ENCODE data around the gene PNPT1. TPM values are rescaled to one million over a fixed set of nuclear protein-coding genes. Genes with fewer than 3 reads are reported as not detected.

PNPT1 gene
- total and polyA plus RNA-seq, 2 of the 13 experiments (the other 11 are each of a cell fraction or from before 2014, with no cell fraction given) = 23.4 to 61.0 TPM

DNA sequence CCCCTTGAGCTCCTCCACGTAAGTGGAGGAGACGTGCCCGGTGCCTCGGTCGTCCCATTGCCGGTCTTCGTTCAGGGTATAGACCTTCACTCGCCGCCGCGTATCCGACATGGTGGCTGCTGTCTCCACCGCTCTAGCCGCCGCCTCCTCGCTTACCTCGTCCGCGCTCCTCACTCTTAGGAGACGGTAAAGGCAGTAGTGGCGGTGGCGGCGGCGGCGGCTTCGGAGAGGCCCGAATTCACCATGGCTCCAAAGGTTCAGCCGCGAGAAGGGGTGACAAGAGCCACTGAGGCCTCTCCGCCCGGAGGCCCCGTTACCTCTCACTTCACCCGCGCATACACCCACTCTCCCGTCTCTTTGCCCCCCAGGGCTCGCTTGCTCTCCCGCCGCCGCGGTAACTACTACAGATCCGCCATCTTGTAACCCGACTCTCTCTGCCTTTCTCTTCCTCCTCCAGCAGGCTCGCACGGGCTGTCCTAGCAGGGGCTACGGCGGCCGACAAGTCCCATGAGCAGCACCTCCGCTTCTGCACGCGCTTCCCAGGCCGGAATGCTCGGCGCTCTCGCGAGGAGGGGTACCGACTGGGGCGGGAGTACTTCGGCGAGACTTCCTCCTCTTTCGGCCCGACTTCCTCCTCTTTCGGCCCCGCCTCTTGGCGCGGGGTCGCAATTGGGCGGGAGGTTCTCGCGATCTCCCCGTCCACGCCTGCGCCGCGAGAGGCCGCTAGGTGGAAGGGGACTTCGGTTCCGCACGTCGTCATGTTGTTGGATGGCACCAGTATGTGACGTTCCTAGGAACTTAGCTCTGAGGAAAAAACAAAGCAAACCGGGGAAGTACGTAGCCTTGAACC lies 76.2 kb downstream of the PNPT1 start, which contains the start of gene PPP4R3B (continued):
- TF ChIP-seq ZBTB39 (CRISPR knock-in tag; IDR thresholded peaks at IDR 0.05) (peak; percentile 94), ZNF17 (CRISPR knock-in tag; IDR thresholded peaks at IDR 0.05) (no peak), RAD51 (IDR thresholded peaks at IDR 0.05; ENCODE audit: borderline replicate concordance) (no peak), ZMYM2 (CRISPR knock-in tag; IDR thresholded peaks at IDR 0.05) (no peak), ZUFSP (CRISPR knock-in tag; IDR thresholded peaks at IDR 0.05; ENCODE audit: borderline replicate concordance) (no peak), DZIP1 (CRISPR knock-in tag; IDR thresholded peaks at IDR 0.05) (no peak), ATF7 (IDR thresholded peaks at IDR 0.05) (0 out of 2 replicates have a peak, but pooled peaks have one; percentile 16), ATF7 (CRISPR knock-in tag; IDR thresholded peaks at IDR 0.05) (0 out of 2 replicates have a peak, but pooled peaks have one; percentile 33), ZMYM4 (CRISPR knock-in tag; IDR thresholded peaks at IDR 0.05) (peak; percentile 100), REL (CRISPR knock-in tag; conservative IDR thresholded peaks at IDR 0.05) (peak; percentile 67; the same call in 1 of the 2 replicates), TBX3 (IDR thresholded peaks at IDR 0.05; ENCODE audit: borderline replicate concordance) (peak; percentile 93), PPARG (CRISPR knock-in tag; conservative IDR thresholded peaks at IDR 0.05) (peak; percentile 83), ZNF788 (CRISPR knock-in tag; IDR thresholded peaks at IDR 0.05; ENCODE audit: borderline replicate concordance) (peak; percentile 100), ZNF547 (CRISPR knock-in tag; IDR thresholded peaks at IDR 0.05) (peak; percentile 90), ZNF160 (CRISPR knock-in tag; IDR thresholded peaks at IDR 0.05) (no peak), ATAD3A (CRISPR knock-in tag; IDR thresholded peaks at IDR 0.05) (peak; percentile 61; the same call in 1 of the 2 replicates), AKNA (CRISPR knock-in tag; IDR thresholded peaks at IDR 0.05; ENCODE audit: borderline replicate concordance) (0 out of 2 replicates have a peak, but pooled peaks have one; percentile 58)
